Kidney (tissue), 14 donors: ENCODE measurements around the gene C10orf90. TPM values are rescaled to one million over a fixed set of nuclear protein-coding genes. Genes with fewer than 3 reads are reported as not detected.

ENCODE experiments used
- DNase-seq, 5 donors: peaks; one replicate each; pipeline ENCODE4 v3.0.0-alpha.2; 2013 to 2020
- FAIRE-seq: peaks from 2 replicates; lab custom pipeline; 2012; peaks lifted over from hg19 to GRCh38; lab: Jason Lieb, UNC
- H3K27ac ChIP-seq, 2 donors: one replicate each; pipeline ENCODE4 v1.7.0; 2013; ENCODE audit warnings: low read depth in 2 of 2, low read length in 2 of 2, inconsistent platforms in 1 of 2
- H3K27me3 ChIP-seq: one replicate; pipeline ENCODE4 v1.7.1; 2013; ENCODE audit warnings: low read length, inconsistent platforms; ENCODE audit not compliant: control insufficient read depth, insufficient read depth
- H3K36me3 ChIP-seq, 3 donors: one replicate each; pipeline versions ENCODE4 v1.7.0 to v1.7.1; 2013; ENCODE audit warnings: low read length in 3 of 3, control low read depth in 1 of 3, inconsistent platforms in 1 of 3; ENCODE audit not compliant: insufficient read depth in 3 of 3, control insufficient read depth in 2 of 3
- H3K4me1 ChIP-seq, 3 donors: one replicate each; pipeline versions ENCODE4 v1.7.0 to v1.7.1; 2013; ENCODE audit warnings: low read length in 3 of 3, inconsistent platforms in 1 of 3, low read depth in 1 of 3; ENCODE audit not compliant: control insufficient read depth in 2 of 3, insufficient read depth in 2 of 3
- H3K4me3 ChIP-seq, 3 donors: one replicate each; pipeline versions ENCODE4 v1.7.0 to v1.8.1; 2013; ENCODE audit warnings: low read length in 3 of 3, control low read depth in 1 of 3, inconsistent platforms in 1 of 3
- H3K9ac ChIP-seq, 3 donors: one replicate each; pipeline versions ENCODE4 v1.7.0 to v1.7.1; 2013; ENCODE audit warnings: low read length in 3 of 3, control low read depth in 1 of 3, inconsistent platforms in 1 of 3
- H3K9me3 ChIP-seq, 3 donors: one replicate each; pipeline versions ENCODE4 v1.7.0 to v1.7.1; 2013; ENCODE audit warnings: low read length in 3 of 3, control low read depth in 1 of 3, inconsistent platforms in 1 of 3; ENCODE audit not compliant: control insufficient read depth in 2 of 3, insufficient read depth in 1 of 3
- CTCF ChIP-seq: IDR thresholded peaks from 3 replicates; pipeline ENCODE4 v1.5.1; 2012; ENCODE audit warnings: mild to moderate bottlenecking, moderate library complexity, borderline replicate concordance; ENCODE audit not compliant: insufficient read depth; ENCODE audit errors: extremely low read depth
- intact Hi-C: fragments of 100-400 bp; cut with DNase I; formaldehyde crosslinking; loops from one replicate; pipeline ENCODE4 v1.11.1; 2022
- polyA plus RNA-seq: library from polyadenylated mRNA; stranded (reverse); fragments of 350-450 nt; fragmentation: Illumina TruSeq; extraction: RNeasy Lipid Tissue Mini Kit (QIAGEN cat#74804); gene quantifications from one replicate; pipeline ENCODE4 v1.2.3, GENCODE V29; 2014; ENCODE audit warnings: low read depth, low replicate concordance; ENCODE audit not compliant: insufficient read depth
- total RNA-seq: library from RNA; stranded (reverse); fragmentation: NEBNext Ultra II Directional; extraction: Animal tissue kit (Norgen Biotek cat#: 25700); gene quantifications from one replicate; pipeline ENCODE4 v1.2.1, GENCODE V29; 2021
- donor health status: control.
- donor health status: control.
- donor health status: control.
- donor health status: control.
- donor health status: control.
- donor health status: DM: yes; HTN: yes; CAD: no.
- donor health status: Normal renal cell carcinoma (clear cell type).

C10orf90 gene
- total and polyA plus RNA-seq, 2 donors from 2014 or later: 0.30 TPM; not detected in 1

- FAIRE-seq (no peak), DNase-seq (no peak)
- Histone ChIP-seq H3K4me3 (no peak overlapping the region), H3K36me3 (no peaks in the 10 kb centered on the region), H3K27me3 (no peaks in the 10 kb centered on the region), H3K9ac (no peak overlapping the region), H3K4me1 (no peaks in the 10 kb centered on the region), H3K27ac (no peak overlapping the region), H3K9me3 (no peaks in the 10 kb centered on the region)
- intact Hi-C loops: no loop called here
- no peak for TF ChIP-seq CTCF
Measured at GRCh38 chr10:126481181-126481580, 189.3 kb downstream of the C10orf90 start.

- TF ChIP-seq CTCF: no peak
- H3K27me3 ChIP-seq: no peaks in the 10 kb centered on the region
- intact Hi-C loops: no loop called here
- DNase-seq: no peak
- FAIRE-seq: no peak
- no peaks in the 10 kb centered on the region for H3K9me3 ChIP-seq
- no peak overlapping the region for H3K27ac ChIP-seq
- H3K4me1 ChIP-seq: no peaks in the 10 kb centered on the region
- H3K9ac ChIP-seq: no peak overlapping the region
- H3K4me3 ChIP-seq: no peak overlapping the region
- H3K36me3 ChIP-seq: no peaks in the 10 kb centered on the region
Measured at GRCh38 chr10:126480648-126481047, 189.8 kb downstream of the C10orf90 start.

- no peaks in the 10 kb centered on the region for H3K4me1 ChIP-seq
- no peak for DNase-seq
Measured at GRCh38 chr10:126479280-126479895, 191.1 kb downstream of the C10orf90 start.

More at GRCh38 chr10:126479280-126479895, 191.1 kb downstream of the C10orf90 start:
- FAIRE-seq: no peak
- intact Hi-C loops: no loop called here
- Histone ChIP-seq H3K4me3 (no peak overlapping the region), H3K36me3 (no peaks in the 10 kb centered on the region), H3K9ac (no peak overlapping the region), H3K27ac (no peak overlapping the region), H3K9me3 (no peaks in the 10 kb centered on the region), H3K27me3 (no peaks in the 10 kb centered on the region)
- no peak for TF ChIP-seq CTCF
